Right lobe of liver (tissue), 4 donors: ENCODE measurements around the gene TMEM131L.
"Not testable (repeated sequence)": the region's sequence is repeated elsewhere in the genome, so short reads cannot be mapped to it uniquely, and the experiment has no call there.

Experiments
- POLR2A ChIP-seq: fragments of 450-650 bp; IDR thresholded peaks from one replicate; pipeline ENCODE4 v1.6.1; 2017; ENCODE audit warnings: antibody characterized with exemption, mild to moderate bottlenecking
- TF ChIP-seq, protein P1 (sequence below), 4 donors: fragments of 200-600 bp in 3 of 4; fragments of 450-650 bp in 1 of 4; IDR thresholded peaks; one replicate each; pipeline versions ENCODE4 v1.5.1 to v1.8.0; 2016 to 2022; ENCODE audit warnings: antibody characterized with exemption in 4 of 4, mild to moderate bottlenecking in 2 of 4
- donor health status: DM: no; HTN: no; CAD: no.
- donor health status: DM: no; HTN: no; CAD: no.
- donor health status: DM: no; HTN: yes; CAD: no.

DNA sequence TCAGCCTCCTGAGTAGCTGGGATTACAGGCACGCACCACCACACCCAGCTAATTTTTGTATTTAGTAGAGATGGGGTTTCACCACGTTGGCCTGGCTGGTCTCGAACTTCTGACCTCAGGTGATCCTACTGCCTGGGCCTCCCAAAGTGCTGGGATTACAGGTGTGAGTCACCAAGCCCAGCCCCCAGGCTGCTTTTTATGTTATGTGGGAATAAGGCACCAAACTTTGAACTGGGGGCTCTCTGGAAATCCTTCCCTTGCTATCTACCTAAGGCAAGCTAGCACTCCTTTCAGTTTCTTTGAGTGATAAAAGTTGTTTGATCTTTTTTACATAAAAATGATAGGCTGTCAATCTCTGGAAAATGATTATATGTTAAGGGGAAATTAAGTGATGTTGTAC lies 101.5 kb downstream of the TMEM131L start:
- TF ChIP-seq, protein P1, sequence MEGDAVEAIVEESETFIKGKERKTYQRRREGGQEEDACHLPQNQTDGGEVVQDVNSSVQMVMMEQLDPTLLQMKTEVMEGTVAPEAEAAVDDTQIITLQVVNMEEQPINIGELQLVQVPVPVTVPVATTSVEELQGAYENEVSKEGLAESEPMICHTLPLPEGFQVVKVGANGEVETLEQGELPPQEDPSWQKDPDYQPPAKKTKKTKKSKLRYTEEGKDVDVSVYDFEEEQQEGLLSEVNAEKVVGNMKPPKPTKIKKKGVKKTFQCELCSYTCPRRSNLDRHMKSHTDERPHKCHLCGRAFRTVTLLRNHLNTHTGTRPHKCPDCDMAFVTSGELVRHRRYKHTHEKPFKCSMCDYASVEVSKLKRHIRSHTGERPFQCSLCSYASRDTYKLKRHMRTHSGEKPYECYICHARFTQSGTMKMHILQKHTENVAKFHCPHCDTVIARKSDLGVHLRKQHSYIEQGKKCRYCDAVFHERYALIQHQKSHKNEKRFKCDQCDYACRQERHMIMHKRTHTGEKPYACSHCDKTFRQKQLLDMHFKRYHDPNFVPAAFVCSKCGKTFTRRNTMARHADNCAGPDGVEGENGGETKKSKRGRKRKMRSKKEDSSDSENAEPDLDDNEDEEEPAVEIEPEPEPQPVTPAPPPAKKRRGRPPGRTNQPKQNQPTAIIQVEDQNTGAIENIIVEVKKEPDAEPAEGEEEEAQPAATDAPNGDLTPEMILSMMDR (IDR thresholded peaks at IDR 0.05) = not testable (repeated sequence)
- TF ChIP-seq POLR2A = not testable (repeated sequence)
